NCI-H1048 (cell line): ENCODE measurements around the gene SOBP.
"Not testable (repeated sequence)": the region's sequence is repeated elsewhere in the genome, so short reads cannot be mapped to it uniquely, and the experiment has no call there.

Source experiments
- DNase-seq: peaks from one replicate; lab custom pipeline; 2025; lab: John Stamatoyannopoulos, UW

Gene SOBP, protein sequence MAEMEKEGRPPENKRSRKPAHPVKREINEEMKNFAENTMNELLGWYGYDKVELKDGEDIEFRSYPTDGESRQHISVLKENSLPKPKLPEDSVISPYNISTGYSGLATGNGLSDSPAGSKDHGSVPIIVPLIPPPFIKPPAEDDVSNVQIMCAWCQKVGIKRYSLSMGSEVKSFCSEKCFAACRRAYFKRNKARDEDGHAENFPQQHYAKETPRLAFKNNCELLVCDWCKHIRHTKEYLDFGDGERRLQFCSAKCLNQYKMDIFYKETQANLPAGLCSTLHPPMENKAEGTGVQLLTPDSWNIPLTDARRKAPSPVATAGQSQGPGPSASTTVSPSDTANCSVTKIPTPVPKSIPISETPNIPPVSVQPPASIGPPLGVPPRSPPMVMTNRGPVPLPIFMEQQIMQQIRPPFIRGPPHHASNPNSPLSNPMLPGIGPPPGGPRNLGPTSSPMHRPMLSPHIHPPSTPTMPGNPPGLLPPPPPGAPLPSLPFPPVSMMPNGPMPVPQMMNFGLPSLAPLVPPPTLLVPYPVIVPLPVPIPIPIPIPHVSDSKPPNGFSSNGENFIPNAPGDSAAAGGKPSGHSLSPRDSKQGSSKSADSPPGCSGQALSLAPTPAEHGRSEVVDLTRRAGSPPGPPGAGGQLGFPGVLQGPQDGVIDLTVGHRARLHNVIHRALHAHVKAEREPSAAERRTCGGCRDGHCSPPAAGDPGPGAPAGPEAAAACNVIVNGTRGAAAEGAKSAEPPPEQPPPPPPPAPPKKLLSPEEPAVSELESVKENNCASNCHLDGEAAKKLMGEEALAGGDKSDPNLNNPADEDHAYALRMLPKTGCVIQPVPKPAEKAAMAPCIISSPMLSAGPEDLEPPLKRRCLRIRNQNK

DNA sequence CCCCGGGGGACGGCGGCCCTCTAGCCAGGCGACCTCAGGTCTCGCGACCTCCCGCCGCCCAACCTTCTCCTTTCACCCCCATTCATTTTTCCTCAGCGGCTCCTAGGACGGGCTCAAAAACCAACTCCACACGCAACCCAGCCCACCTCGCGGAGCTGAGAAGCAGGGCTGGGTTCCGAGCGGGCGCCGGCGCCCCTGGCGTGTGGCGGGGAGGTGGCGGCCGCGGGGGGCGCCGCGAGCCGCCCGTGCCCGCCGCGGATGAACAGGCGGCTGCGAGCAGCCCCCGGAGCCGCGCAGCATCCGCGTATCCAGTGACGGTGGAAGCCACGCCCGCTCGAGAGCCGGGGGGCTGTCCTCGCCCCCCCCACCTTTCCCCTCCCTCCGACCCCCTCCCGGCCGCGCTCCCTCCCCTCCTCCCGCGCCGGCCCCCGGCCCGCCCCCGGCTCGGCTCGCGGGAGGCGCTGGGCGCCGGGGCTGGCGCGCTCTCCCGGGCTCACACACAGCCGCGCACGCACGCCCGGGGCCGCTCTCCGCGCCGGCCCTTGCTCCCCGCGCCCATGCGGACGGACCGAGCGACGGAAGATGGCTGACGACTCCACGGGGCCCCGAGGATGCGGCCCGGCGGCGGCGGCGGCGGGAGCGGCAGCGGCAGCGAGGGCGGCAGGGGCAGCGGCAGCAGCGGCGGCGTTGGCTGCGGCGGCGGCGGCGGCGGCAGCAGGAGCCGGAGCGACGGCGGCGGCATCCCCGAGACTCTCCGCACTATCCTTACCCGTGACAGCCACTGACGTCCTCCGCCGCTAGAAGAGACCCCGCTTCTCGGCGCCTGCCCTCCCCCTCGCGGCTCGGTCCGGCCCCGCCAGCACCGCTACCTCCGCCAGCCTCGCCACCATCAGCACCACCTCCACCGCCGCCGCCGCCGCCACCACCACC is at the start of gene SOBP:
TSS of gene SOBP (plus strand) at position 482 of the 930 bp plus-strand sequence. CDS start 500 bp downstream, outside the sequence.
- DNase-seq: no peak

DNA sequence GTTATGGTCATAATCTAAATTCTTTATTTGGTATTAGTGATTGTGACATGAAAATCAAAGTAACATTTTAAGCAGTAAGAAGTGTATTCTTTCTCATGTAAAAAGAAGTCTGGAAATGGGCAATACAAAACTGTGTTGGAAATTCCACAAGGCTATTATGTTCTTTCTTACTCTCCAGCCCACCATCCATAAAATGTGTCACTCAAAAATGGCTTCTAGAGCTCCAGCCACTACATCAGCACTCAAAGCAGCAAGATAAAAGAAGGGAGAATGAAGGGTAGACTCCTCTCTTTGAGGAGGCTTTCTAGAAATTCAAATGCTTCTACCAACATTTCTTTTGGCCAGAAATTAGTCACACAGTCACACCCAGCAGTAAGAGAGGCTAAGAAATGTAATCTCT is 49.0 kb upstream of the SOBP start:
- no peak for DNase-seq

DNA sequence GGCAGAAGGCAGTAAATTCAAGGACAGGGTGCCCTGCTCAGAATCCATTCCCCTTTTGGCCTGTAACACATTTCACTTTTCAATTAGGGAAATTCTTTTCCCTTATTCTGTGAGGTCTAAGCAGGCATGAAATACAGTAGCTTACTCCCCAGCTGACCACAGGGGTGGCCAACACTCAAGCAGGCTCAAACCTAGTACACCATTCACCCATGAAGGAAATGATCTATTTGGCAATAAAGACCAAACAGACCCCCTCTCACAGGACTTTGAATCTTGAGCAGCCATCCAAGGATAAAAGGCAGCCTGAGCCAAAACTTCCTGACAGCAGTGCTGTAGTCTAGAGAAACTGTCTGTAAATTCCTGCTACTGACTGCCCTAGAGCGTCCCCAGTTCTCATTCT is 48.2 kb upstream of the SOBP start:
- DNase-seq: no peak

DNA sequence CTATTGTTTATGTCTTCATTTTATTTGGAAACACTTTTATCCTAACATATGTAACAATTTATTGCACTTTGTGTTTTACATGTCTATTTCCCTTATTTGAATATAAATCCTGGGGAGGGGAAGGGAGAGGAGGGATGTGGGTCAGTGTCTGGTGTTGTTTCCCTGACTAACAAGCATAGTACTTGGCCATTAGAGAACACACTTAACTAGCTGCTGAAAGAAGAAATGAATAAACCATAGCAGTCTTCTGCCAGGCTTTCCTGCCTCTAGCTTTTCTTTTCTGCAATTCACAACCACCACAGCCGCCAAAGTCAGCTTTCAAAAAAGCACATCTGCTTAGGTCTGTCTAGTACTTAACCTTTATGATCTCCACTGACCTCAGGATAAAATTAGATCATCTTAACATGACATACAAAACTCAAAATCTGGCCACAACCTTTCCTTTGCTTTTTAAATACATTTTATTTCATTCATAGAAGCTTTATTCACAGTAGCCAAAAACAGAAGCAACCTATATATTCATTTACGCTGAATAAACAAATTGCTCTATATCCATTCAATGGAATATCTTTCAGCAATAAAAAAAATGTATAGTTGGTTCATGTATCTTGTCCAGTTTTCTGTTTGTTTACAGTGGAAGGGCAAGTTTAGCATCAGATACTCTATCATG is 46.8 kb upstream of the SOBP start:
- no peak for DNase-seq

GRCh38 chr6:107443608-107444267 is 46.2 kb upstream of the SOBP start:
- no peak for DNase-seq

GRCh38 chr6:107444277-107444676 is 45.6 kb upstream of the SOBP start:
- no peak for DNase-seq

- no peak for DNase-seq
Measured at GRCh38 chr6:107447663-107448216, 42.2 kb upstream of the SOBP start.

GRCh38 chr6:107448776-107449175 is 41.1 kb upstream of the SOBP start:
- no peak for DNase-seq

DNA sequence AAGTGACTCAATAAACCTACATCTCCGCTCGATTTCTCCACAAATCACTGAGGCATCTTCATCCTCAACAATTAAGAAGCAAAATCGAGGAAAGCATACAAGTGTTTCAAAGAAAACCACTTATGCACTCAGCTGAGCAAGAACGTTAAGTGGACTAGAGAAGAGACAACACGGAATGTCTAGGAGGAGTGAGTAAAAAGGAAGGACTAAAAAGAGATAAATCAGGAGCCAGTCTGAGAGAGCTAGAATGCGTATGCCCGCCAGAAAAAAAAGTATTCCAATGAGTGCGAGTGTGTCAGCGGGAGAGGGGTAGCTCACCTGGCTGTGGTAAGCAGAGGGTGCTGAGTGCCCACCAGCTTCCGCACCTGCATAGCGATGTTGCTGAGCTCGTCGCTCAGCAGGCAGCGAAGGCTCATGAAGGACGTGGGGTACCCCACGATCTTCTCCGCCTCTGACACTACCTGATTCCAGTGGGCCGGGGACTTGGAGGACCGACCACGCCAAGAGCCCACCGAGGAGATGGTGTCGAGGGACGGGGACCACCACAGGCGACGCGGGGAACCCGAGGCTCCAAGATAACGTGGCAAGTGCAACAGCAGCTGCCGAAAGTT is 31.1 kb upstream of the SOBP start:
- no peak for DNase-seq

- DNase-seq: peak; percentile 84
Measured at GRCh38 chr6:107459283-107460082, 30.4 kb upstream of the SOBP start, which contains the start of gene PDSS2. PDSS2 (minus strand) TSS chr6:107459564; CDS start chr6:107459285, 279 bp downstream.

DNA sequence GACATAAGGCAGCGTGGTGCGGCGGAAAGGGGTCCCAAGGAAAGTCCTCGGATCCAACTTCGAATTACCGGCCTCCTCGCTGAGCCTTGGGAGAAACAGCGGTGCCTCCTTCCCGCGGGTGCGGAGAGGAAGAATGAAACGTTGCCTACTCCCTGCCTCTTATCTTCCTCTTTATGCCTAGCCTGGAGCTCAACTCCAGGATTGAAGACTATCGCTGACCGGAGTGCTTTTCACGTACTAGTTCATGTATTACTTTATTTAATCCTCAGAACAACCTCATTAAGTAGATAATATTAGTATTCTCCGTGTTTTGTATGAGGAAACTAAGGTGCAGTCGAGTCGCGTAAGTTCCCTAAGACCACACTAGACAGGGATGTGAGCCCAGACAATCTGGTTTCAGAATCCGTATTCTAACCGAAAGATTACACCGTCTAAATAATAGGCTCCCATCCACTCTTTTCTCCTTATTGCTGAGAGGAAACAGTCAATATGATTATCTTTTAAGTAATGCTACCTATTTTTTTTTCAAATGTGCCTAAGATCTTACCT is 29.8 kb upstream of the SOBP start:
- no peak for DNase-seq

DNA sequence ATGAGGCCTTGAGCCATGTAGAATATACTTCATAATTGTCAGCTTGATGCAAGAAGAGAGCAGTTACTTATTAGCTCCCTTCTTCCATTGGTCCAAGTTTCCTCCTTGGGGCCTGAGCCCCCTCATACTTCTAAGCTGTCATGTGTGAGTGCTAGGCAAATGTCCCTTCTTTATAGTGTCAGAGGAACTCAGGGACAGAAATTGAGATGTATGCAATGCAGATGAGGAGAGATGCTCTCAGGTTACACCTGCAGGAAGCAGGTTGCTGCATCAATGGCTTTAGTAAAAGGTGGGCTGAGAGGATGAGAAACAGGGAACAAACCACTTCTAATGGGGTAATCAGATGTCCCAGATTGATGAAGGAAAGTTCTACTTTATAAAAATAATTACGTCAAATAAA is 23.9 kb upstream of the SOBP start:
- DNase-seq: no peak

DNA sequence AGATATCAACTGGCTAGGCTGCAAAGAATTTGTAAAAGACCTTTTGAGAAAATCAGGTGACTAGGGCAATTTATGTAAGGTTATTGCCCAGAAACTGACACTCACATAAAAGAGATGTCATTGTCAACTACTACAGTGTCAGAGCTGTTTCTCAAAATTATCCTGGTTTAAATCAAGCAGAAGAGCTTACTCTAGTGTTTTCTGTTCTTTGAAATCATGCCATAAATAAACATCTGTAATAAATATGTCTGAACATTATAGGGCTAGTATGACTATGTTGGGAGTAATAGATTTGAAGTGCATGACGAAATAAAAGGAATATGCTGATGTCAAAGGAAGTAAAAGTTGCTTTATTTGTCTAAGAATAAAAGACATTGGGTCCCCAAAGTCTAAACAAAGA is 19.6 kb upstream of the SOBP start:
- DNase-seq: no peak

GRCh38 chr6:107473660-107474059 is 16.3 kb upstream of the SOBP start:
- no peak for DNase-seq

GRCh38 chr6:107475360-107475759 is 14.6 kb upstream of the SOBP start:
- DNase-seq: not testable (repeated sequence)

GRCh38 chr6:107475826-107476225 is 14.1 kb upstream of the SOBP start:
- not testable (repeated sequence) for DNase-seq

DNA sequence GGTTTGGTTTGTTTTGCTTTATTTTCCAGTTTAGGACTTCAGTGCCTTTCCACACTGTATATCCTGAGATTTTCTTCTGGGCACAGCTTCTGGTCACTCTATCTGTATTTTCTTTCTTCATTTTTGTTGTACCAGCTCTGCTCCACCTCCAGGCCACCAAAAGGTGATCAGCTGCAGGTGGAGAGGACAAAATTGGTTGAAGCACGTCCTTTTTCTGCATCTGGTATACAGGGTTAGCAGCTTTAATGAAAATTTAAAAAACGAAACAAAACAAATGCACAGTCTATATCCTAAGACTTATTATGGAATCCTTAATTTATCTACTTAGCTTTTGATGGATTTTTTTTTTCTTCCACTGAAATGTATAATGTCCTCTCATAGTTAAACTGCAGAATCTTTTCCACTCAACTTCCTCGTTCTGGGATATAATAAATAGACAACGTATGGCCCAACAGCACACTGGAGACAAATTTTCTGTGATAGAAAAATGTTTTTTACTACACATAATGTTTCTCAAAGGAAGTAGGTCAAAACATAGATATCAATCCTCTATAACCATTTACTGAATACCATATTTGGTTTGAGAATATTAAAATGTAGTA is 10.7 kb upstream of the SOBP start:
- DNase-seq: no peak

DNA sequence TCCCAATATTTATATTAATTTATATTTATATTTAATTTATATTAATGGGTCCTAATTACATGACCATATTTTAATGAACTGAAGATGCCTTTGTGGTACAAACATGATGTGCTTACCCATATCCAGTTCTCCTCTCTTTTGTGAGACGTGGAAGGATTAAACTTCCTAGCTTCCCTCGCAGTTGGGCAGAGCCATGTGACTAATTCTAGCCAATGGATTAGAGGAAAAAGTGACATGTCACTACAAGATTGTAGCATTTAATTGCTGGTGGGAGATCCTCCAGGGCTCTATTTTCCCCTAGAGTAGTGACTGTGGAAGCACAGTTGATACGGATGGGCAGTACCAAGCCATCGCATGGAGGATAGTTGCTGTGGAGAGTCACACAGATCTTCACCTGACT is 4.8 kb upstream of the SOBP start:
- no peak for DNase-seq
